NCI-H446 treated with DMSO at 0.1 percent for 48 hours (cell line): ENCODE measurements around the gene NEO1.

Experiments
- DNase-seq: peaks from one replicate; lab custom pipeline; 2025; lab: John Stamatoyannopoulos, UW

The NEO1 gene

GRCh38 chr15:73075160-73075859, 23.0 kb downstream of the NEO1 start:
- no peak for DNase-seq

GRCh38 chr15:73078291-73078690, 26.0 kb downstream of the NEO1 start:
- no peak for DNase-seq

GRCh38 chr15:73078722-73079121, 26.5 kb downstream of the NEO1 start:
- no peak for DNase-seq

- no peak for DNase-seq
Observed at GRCh38 chr15:73079565-73079964, 27.3 kb downstream of the NEO1 start.

- DNase-seq = peak; percentile 61
Observed at GRCh38 chr15:73081321-73081958, 29.2 kb downstream of the NEO1 start.

GRCh38 chr15:73082812-73083211, 30.5 kb downstream of the NEO1 start:
- no peak for DNase-seq

GRCh38 chr15:73087098-73087497, 34.8 kb downstream of the NEO1 start:
- DNase-seq = no peak

GRCh38 chr15:73105064-73105463, 52.8 kb downstream of the NEO1 start:
- no peak for DNase-seq

- no peak for DNase-seq
Observed at GRCh38 chr15:73108676-73109075, 56.4 kb downstream of the NEO1 start.

GRCh38 chr15:73109765-73110164, 57.5 kb downstream of the NEO1 start:
- DNase-seq = no peak

GRCh38 chr15:73110201-73110600, 57.9 kb downstream of the NEO1 start:
- DNase-seq = no peak

- no peak for DNase-seq
Observed at GRCh38 chr15:73114064-73114463, 61.8 kb downstream of the NEO1 start.

GRCh38 chr15:73116164-73116563, 63.9 kb downstream of the NEO1 start:
- no peak for DNase-seq

GRCh38 chr15:73118055-73118454, 65.8 kb downstream of the NEO1 start:
- no peak for DNase-seq

- no peak for DNase-seq
Observed at GRCh38 chr15:73119478-73119877, 67.2 kb downstream of the NEO1 start.

GRCh38 chr15:73120269-73120668, 68.0 kb downstream of the NEO1 start:
- no peak for DNase-seq

GRCh38 chr15:73125219-73125618, 73.0 kb downstream of the NEO1 start:
- DNase-seq = no peak

GRCh38 chr15:73127302-73127936, 75.2 kb downstream of the NEO1 start:
- no peak for DNase-seq

GRCh38 chr15:73130830-73131229, 78.6 kb downstream of the NEO1 start:
- no peak for DNase-seq

GRCh38 chr15:73134196-73134595, 81.9 kb downstream of the NEO1 start:
- no peak for DNase-seq

- no peak for DNase-seq
Observed at GRCh38 chr15:73139041-73139743, 86.9 kb downstream of the NEO1 start.

- DNase-seq = no peak
Observed at GRCh38 chr15:73139744-73140553, 87.7 kb downstream of the NEO1 start.
